ENCODE data around the gene ACSS3.
"Not testable (repeated sequence)": the region's sequence is repeated elsewhere in the genome, so short reads cannot be mapped to it uniquely, and the experiment has no call there.

The ACSS3 gene

GRCh38 chr12:81077686-81078441 lies at the start of gene ACSS3:
TSS of gene ACSS3 (plus strand) at chr12:81078079. CDS start at chr12:81078121, 42 bp downstream.
- peak; percentile 77 for DNase-seq

GRCh38 chr12:81034926-81035325 lies 43.0 kb upstream of the ACSS3 start:
- no peak for DNase-seq

GRCh38 chr12:81039231-81039630 lies 38.6 kb upstream of the ACSS3 start:
- DNase-seq, result no peak

GRCh38 chr12:81043979-81044740 lies 33.7 kb upstream of the ACSS3 start:
- no peak for DNase-seq

- not testable (repeated sequence) for DNase-seq
These were observed 12.9 kb upstream of the ACSS3 start for GRCh38 chr12:81064971-81065370.

- DNase-seq, result no peak
These were observed 7.0 kb upstream of the ACSS3 start for GRCh38 chr12:81070846-81071245.

GRCh38 chr12:81075539-81075938 lies 2.3 kb upstream of the ACSS3 start:
- DNase-seq, result no peak

- DNase-seq, result peak; percentile 52
These were observed 572 bp upstream of the ACSS3 start for GRCh38 chr12:81077329-81077685.

GRCh38 chr12:81078469-81079196 lies 754 bp downstream of the ACSS3 start:
- DNase-seq, result peak; percentile 39

- no peak for DNase-seq
These were observed 1.6 kb downstream of the ACSS3 start for GRCh38 chr12:81079280-81080076.

GRCh38 chr12:81080431-81080983 lies 2.6 kb downstream of the ACSS3 start:
- no peak for DNase-seq

- no peak for DNase-seq
These were observed 3.8 kb downstream of the ACSS3 start for GRCh38 chr12:81081726-81082125.

GRCh38 chr12:81083018-81083417 lies 5.1 kb downstream of the ACSS3 start:
- DNase-seq, result no peak

- no peak for DNase-seq
These were observed 6.1 kb downstream of the ACSS3 start for GRCh38 chr12:81083906-81084513.

- DNase-seq, result no peak
These were observed 7.0 kb downstream of the ACSS3 start for GRCh38 chr12:81084811-81085350.

GRCh38 chr12:81085832-81086231 lies 8.0 kb downstream of the ACSS3 start:
- DNase-seq, result no peak

GRCh38 chr12:81086342-81086741 lies 8.5 kb downstream of the ACSS3 start:
- DNase-seq, result no peak

- DNase-seq, result no peak
These were observed 10.3 kb downstream of the ACSS3 start for GRCh38 chr12:81088221-81088620.

GRCh38 chr12:81089412-81089811 lies 11.5 kb downstream of the ACSS3 start:
- DNase-seq, result no peak

GRCh38 chr12:81092053-81092452 lies 14.2 kb downstream of the ACSS3 start:
- DNase-seq, result no peak

GRCh38 chr12:81094718-81095360 lies 17.0 kb downstream of the ACSS3 start:
- no peak for DNase-seq
